HepG2 (cell line): ENCODE results near the gene NHERF2. TPM values are rescaled to one million over a fixed set of nuclear protein-coding genes. Genes with fewer than 3 reads are reported as not detected.

ENCODE experiments used
- ATF5 ChIP-seq: sonication (generic); formaldehyde crosslinking; IDR thresholded peaks from 2 replicates; pipeline ENCODE4 v1.4.0; 2020; ENCODE audit warnings: mild to moderate bottlenecking, low read depth, missing genetic modification reagents
- BATF2 ChIP-seq: sonication (generic); formaldehyde crosslinking; IDR thresholded peaks from 2 replicates; pipeline ENCODE4 v1.8.0; 2022; ENCODE audit warnings: mild to moderate bottlenecking, missing genetic modification reagents, moderate library complexity
- CHD4 ChIP-seq: fragments of 200-600 bp; sonication (generic); IDR thresholded peaks from 2 replicates; pipeline ENCODE4 v1.7.0; 2017; ENCODE audit warnings: mild to moderate bottlenecking, low read length, borderline replicate concordance
- DR1 ChIP-seq: sonication (generic); formaldehyde crosslinking; IDR thresholded peaks from 2 replicates; pipeline ENCODE4 v1.8.0; 2021; ENCODE audit warnings: mild to moderate bottlenecking, missing genetic modification reagents, inconsistent platforms
- EHMT2 ChIP-seq: fragments of 200-600 bp; sonication (generic); IDR thresholded peaks from 2 replicates; pipeline ENCODE4 v1.7.0; 2017; ENCODE audit warnings: antibody characterized with exemption, low read depth, low read length, borderline replicate concordance
- GFI1 ChIP-seq: sonication (generic); formaldehyde crosslinking; IDR thresholded peaks from 2 replicates; pipeline ENCODE4 v1.5.0; 2020; ENCODE audit warnings: missing genetic modification reagents, mild to moderate bottlenecking, borderline replicate concordance
- KAT2B ChIP-seq: fragments of 150-350 bp; IDR thresholded peaks from 2 replicates; pipeline ENCODE4 v1.6.1; 2014; ENCODE audit warnings: low read depth, low read length, borderline replicate concordance
- KDM1A ChIP-seq: IDR thresholded peaks from 2 replicates; pipeline ENCODE4 v1.6.1; 2016; ENCODE audit warnings: missing compliant biosample characterization
- MAFK ChIP-seq, 2 experiments: IDR thresholded peaks in 1 of 2; conservative IDR thresholded peaks in 1 of 2; 2 replicates each; pipeline ENCODE4 v1.6.1; 2011; ENCODE audit warnings: improper control_type of control experiment in 2 of 2, low read length in 2 of 2
- MEIS2 ChIP-seq: sonication (generic); formaldehyde crosslinking; IDR thresholded peaks from 2 replicates; pipeline ENCODE4 v1.9.0; 2021; ENCODE audit warnings: mild to moderate bottlenecking, missing genetic modification reagents
- MXD1 ChIP-seq: sonication (generic); formaldehyde crosslinking; IDR thresholded peaks from 2 replicates; pipeline ENCODE4 v1.4.0; 2020; ENCODE audit warnings: mild to moderate bottlenecking, missing genetic modification reagents
- RFX5 ChIP-seq: IDR thresholded peaks from 2 replicates; pipeline ENCODE4 v1.6.1; 2011; ENCODE audit warnings: low read depth, low read length, improper control_type of control experiment
- TFAP4 ChIP-seq: sonication (generic); IDR thresholded peaks from 2 replicates; pipeline ENCODE4 v1.6.1; 2016; ENCODE audit warnings: low read depth, borderline replicate concordance
- ZNF609 ChIP-seq: sonication (generic); formaldehyde crosslinking; IDR thresholded peaks from 2 replicates; pipeline ENCODE4 v1.4.0; 2020; ENCODE audit warnings: mild to moderate bottlenecking, missing genetic modification reagents, borderline replicate concordance
- ZSCAN22 ChIP-seq: sonication (generic); formaldehyde crosslinking; IDR thresholded peaks from 2 replicates; pipeline ENCODE4 v1.4.0; 2020; ENCODE audit warnings: mild to moderate bottlenecking, missing genetic modification reagents
- polyA plus RNA-seq, 8 experiments: library from polyadenylated mRNA; depleted of rRNA in 3 of 8; stranded (reverse) in 7 of 8; unstranded in 1 of 8; fragments of >200 nt; fragmentation: Illumina TruSeq in 4 of 8; extraction: Trizol in 4 of 8; gene quantifications; 2 replicates each; pipeline versions ENCODE4 v1.2.1 to v1.2.3, GENCODE V29; 2011 to 2016; ENCODE audit warnings: low read depth in 4 of 8, missing spikeins in 1 of 8, mixed read lengths in 1 of 8; ENCODE audit not compliant: insufficient read depth in 1 of 8
- total RNA-seq, 5 experiments: library from RNA; depleted of rRNA; stranded (reverse); fragments of >200 nt; fragmentation: Illumina TruSeq; extraction: Trizol; gene quantifications; 2 replicates each; pipeline ENCODE4 v1.2.3, GENCODE V29; 2016; ENCODE audit warnings: low read depth in 1 of 5
- TF ChIP-seq, protein P1 (sequence below): sonication (generic); formaldehyde crosslinking; IDR thresholded peaks from 2 replicates; pipeline ENCODE4 v1.8.1; 2022; ENCODE audit warnings: mild to moderate bottlenecking, missing genetic modification reagents
- TF ChIP-seq, protein P2 (sequence below): sonication (generic); formaldehyde crosslinking; IDR thresholded peaks from 2 replicates; pipeline ENCODE4 v1.5.0; 2020; ENCODE audit warnings: mild to moderate bottlenecking, missing genetic modification reagents

NHERF2 gene
- total and polyA plus RNA-seq, 2 of the 13 experiments (the other 11 are each of a cell fraction or from before 2014, with no cell fraction given) = 23.7 to 39.3 TPM

DNA sequence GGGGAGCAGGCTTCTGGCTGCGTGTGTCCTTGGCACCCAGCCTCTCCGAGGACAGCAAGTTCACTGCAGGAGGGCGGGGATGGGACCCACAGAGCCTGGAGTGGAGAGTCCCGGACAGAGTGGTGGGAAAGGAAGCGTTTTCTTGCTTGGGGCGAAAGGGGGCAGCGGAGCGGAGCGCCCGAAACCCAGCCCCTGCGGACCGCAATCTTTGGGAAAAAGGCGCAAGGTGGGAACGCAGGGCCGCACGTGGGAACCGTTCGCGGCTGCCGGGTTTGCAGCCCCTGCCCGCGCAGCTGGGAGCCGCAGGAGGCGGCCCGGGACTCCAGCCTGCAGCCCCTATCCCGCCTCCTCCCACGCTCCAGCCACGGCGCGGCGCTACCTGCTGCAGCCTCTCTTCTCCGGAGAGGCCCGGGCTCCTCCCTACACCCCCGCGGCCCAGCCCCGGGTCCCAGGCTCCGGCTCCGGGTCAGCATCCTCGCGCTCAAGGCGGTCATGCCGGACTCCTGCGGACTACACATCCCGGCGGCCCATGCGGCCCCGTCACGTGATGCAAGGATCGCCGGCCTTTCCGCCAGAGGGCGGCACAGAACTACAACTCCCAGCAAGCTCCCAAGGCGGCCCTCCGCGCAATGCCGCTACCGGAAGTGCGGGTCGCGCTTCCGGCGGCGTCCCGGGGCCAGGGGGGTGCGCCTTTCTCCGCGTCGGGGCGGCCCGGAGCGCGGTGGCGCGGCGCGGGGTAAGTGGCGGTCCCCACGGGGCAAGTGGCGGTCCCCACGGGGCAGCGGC is 20.8 kb downstream of the NHERF2 start, which contains the start of the genes NTHL1 and TSC2 (continued):
- TF ChIP-seq, protein P1, sequence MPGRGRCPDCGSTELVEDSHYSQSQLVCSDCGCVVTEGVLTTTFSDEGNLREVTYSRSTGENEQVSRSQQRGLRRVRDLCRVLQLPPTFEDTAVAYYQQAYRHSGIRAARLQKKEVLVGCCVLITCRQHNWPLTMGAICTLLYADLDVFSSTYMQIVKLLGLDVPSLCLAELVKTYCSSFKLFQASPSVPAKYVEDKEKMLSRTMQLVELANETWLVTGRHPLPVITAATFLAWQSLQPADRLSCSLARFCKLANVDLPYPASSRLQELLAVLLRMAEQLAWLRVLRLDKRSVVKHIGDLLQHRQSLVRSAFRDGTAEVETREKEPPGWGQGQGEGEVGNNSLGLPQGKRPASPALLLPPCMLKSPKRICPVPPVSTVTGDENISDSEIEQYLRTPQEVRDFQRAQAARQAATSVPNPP = no peak
- no peak for TF ChIP-seq CHD4
- peak; percentile 61 for TF ChIP-seq ZNF609
- TF ChIP-seq BATF2 (CRISPR knock-in tag) = 0 out of 2 replicates have a peak, but pooled peaks have one; percentile 51
- TF ChIP-seq RFX5 = 0 out of 2 replicates have a peak, but pooled peaks have one; percentile 4
- peak; percentile 70; the same call in 1 of the 2 replicates for TF ChIP-seq DR1 (CRISPR knock-in tag)
- no peak for TF ChIP-seq KDM1A (CRISPR knock-in tag)
- TF ChIP-seq ATF5 = no peak
- peak; percentile 84 for TF ChIP-seq MXD1 (CRISPR knock-in tag)
- no peak for TF ChIP-seq KAT2B
- TF ChIP-seq, protein P2, sequence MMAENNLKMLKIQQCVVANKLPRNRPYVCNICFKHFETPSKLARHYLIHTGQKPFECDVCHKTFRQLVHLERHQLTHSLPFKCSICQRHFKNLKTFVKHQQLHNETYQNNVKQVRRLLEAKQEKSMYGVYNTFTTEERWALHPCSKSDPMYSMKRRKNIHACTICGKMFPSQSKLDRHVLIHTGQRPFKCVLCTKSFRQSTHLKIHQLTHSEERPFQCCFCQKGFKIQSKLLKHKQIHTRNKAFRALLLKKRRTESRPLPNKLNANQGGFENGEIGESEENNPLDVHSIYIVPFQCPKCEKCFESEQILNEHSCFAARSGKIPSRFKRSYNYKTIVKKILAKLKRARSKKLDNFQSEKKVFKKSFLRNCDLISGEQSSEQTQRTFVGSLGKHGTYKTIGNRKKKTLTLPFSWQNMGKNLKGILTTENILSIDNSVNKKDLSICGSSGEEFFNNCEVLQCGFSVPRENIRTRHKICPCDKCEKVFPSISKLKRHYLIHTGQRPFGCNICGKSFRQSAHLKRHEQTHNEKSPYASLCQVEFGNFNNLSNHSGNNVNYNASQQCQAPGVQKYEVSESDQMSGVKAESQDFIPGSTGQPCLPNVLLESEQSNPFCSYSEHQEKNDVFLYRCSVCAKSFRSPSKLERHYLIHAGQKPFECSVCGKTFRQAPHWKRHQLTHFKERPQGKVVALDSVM (CRISPR knock-in tag) = peak; percentile 48; the same call in 1 of the 2 replicates
- TF ChIP-seq EHMT2 = no peak
- no peak for TF ChIP-seq MAFK (conservative IDR thresholded peaks at IDR 0.05 in 1 of 2, IDR thresholded peaks at IDR 0.05 in 1 of 2; ENCODE audit: low read length in 2 of 2)
- no peak for TF ChIP-seq ZSCAN22
- TF ChIP-seq TFAP4 = no peak
- no peak for TF ChIP-seq MEIS2 (CRISPR knock-in tag)
- no peak; the same call in 1 of the 2 replicates for TF ChIP-seq GFI1 (CRISPR knock-in tag)
